Measurements from ENCODE around the gene BCR.

The BCR gene

DNA sequence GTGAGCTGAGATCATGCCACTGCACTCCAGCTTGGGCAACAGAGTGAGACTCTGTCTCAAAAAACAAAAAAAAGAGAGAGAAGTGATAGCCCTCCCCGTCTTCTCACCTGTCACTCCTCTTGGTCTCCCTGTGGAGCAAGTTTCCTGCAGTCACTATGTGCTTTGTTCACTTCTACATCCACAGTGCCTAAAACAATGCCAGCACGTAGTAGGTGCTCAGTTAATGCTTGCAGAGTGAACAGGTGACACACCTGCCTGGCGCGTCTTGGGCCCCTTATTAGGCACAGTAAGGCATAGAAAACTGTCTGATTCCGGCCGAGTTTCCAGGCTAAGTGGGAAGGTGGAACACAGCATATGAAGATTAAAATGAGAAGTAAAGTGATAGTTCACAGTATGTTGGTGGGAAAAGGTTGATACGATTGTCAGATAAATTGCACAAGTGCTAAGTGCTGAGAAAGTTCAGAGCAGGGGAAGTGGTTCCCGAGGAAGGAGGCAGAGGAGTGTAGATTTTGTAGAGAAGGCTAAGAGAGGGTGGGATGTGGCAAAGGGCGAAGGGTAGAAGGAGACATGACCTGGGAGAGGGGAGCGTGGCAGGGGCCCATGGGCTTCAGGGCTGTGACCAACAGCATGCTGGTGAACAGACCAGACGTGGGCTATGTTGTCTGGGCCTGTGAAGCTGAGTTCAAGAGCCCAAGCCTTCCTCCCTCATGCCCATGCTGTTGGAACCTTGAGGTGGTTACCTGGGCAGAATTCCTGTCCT is 41.9 kb downstream of the BCR start:
- DNase-seq (ENCODE audit: low read depth) = no peak
- TF ChIP-seq, protein P1, sequence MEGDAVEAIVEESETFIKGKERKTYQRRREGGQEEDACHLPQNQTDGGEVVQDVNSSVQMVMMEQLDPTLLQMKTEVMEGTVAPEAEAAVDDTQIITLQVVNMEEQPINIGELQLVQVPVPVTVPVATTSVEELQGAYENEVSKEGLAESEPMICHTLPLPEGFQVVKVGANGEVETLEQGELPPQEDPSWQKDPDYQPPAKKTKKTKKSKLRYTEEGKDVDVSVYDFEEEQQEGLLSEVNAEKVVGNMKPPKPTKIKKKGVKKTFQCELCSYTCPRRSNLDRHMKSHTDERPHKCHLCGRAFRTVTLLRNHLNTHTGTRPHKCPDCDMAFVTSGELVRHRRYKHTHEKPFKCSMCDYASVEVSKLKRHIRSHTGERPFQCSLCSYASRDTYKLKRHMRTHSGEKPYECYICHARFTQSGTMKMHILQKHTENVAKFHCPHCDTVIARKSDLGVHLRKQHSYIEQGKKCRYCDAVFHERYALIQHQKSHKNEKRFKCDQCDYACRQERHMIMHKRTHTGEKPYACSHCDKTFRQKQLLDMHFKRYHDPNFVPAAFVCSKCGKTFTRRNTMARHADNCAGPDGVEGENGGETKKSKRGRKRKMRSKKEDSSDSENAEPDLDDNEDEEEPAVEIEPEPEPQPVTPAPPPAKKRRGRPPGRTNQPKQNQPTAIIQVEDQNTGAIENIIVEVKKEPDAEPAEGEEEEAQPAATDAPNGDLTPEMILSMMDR (IDR thresholded peaks at IDR 0.05; ENCODE audit: low read depth, low read length, missing control alignments) = no peak
- in situ Hi-C loops (cut with HindIII; ENCODE audit: low sequenced_read_pairs) = no loop called here
- H3K4me3 ChIP-seq (ENCODE audit: low read depth, low read length) = no peak overlapping the region

DNA sequence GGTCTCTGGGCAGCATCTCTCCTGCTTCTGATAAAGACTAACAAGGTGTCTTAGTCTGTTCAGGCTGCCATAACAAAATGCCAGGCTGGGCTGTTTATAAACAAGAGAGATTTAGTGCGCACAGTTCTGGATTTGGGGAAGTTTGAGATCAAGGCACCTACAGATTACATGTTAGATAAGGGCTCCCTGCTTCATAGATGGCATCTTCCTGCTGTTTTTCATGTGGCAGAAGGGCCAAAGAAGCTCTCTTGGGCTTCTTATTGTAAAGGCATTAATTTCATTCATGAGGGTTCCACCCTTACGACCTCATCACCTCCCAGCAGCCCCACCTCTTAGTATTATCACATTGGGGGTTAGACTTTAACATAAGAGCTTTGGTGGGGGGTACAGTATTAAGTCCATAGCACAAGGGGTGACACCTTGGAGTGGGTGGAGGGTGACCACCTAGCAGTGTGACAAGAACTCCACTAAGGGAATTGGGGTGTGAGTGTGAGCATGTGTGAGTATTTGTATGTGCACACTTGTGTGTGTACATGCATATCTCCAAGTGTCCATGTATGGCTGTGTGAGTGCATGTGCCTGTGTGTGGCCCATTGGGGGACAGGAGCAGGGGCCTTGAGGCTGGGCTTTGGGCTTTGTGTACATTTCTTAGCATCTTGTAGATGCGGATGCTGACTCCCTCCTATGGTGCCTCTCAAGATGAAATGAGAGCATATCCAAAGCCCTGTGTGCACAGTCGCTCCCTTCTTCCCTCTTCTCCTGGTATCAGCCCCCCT is 42.7 kb downstream of the BCR start:
- TF ChIP-seq, protein P1 (IDR thresholded peaks at IDR 0.05; ENCODE audit: low read depth, low read length, missing control alignments) = no peak
- no peak overlapping the region for H3K4me3 ChIP-seq (ENCODE audit: low read depth, low read length)
- in situ Hi-C loops (cut with HindIII; ENCODE audit: low sequenced_read_pairs) = no loop called here
- no peak for DNase-seq (ENCODE audit: low read depth)

DNA sequence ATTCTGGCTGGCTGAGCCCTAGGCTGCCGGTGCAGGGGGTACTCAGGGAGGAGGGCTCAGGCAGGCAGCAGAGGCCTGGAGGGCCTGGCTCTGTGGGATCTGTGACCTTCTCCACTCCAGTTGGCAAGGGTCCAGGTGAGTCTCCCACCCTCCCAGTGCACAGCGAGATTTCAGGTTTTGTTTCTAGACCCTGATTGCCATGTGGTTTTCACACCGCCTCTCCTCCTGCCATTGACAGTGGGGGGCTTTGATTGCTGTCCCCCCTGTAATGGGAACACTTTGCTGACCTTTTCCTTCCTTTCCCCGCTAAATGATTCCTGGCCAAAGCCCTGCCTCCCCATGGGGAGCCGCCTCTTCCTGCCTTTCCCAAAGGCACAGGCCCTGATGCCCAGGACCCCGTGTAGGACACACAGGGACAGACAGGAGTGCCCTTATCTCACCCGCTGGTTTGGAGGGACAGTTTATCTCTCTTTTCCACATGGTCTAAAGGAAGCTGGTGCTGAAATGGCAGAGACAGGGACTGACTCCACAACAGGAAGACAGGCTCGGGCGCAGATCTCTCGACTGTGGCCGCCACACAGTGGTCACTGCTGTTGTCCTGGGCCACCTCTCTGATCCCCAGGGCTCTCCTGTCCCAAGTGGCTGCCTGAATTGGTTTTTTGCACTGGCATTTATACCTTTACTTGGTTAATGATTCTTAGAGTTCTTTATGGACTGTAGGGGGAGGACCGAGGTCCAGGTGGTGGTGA is 43.4 kb downstream of the BCR start:
- H3K4me3 ChIP-seq (ENCODE audit: low read depth, low read length) = no peak overlapping the region
- in situ Hi-C loops (cut with HindIII; ENCODE audit: low sequenced_read_pairs) = no loop called here
- DNase-seq (ENCODE audit: low read depth) = no peak
- TF ChIP-seq, protein P1 (IDR thresholded peaks at IDR 0.05; ENCODE audit: low read depth, low read length, missing control alignments) = no peak

DNA sequence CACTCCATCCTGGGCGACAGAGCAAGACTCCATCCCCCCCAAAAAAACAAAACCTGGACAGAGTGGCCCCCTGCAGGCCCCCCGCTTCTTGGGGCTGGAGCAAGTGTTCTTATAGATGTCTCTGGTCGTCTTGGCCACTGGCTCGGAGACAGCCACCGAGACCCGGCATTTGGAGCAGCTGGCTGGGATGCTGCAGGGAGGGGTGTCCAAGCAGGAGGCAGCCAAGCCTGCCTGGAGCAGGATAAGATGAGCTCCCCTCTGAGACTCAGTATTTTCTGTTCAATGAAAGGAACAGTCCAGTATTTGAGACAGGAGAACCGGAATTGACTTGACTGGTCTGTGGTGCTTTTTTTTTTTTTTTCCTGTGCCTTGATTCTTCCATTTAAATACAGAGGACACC is 44.5 kb downstream of the BCR start:
- in situ Hi-C loops (cut with HindIII; ENCODE audit: low sequenced_read_pairs) = loop anchor here (25.0 kb wide), 1 partner anchor 1288 kb away; no protein-coding TSS in a partner anchor
- TF ChIP-seq, protein P1 (IDR thresholded peaks at IDR 0.05; ENCODE audit: low read depth, low read length, missing control alignments) = no peak
- no peak overlapping the region for H3K4me3 ChIP-seq (ENCODE audit: low read depth, low read length)
- no peak for DNase-seq (ENCODE audit: low read depth)

DNA sequence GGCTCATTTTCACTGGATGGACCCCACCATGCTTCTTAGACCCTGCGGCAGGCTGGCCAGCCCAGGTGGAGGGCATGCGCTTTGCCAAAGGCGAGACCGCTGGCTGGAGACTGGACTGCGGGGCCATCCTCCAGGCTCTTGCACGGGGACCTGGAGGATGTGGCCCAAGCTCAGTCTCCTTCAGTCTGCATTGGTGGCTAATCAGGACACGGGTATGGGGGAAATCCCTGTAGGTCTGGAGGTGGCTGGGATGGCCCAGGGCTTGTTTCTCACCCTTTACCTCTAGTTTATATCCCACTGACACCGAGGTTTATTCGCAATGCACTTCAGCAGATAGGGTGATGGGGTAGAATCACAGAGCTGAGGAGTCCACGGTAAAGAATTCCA is 45.0 kb downstream of the BCR start:
- no peak for DNase-seq (ENCODE audit: low read depth)
- H3K4me3 ChIP-seq (ENCODE audit: low read depth, low read length) = no peak overlapping the region
- TF ChIP-seq, protein P1 (IDR thresholded peaks at IDR 0.05; ENCODE audit: low read depth, low read length, missing control alignments) = no peak
- in situ Hi-C loops (cut with HindIII; ENCODE audit: low sequenced_read_pairs) = loop anchor here (25.0 kb wide), 1 partner anchor 1288 kb away; no protein-coding TSS in a partner anchor

Measured in astrocyte of the cerebellum (primary cell).